GM18519 (cell line): ENCODE measurements around the gene FCRLB.
"Not testable (repeated sequence)": the region's sequence is repeated elsewhere in the genome, so short reads cannot be mapped to it uniquely, and the experiment has no call there.

Experiments
- ATAC-seq: cut with Tn5 transposase; IDR thresholded peaks from one replicate; pipeline ENCODE4 v1.9.1; 2021; ENCODE audit warnings: mild to moderate bottlenecking, moderate library complexity; ENCODE audit not compliant: unreplicated experiment, low FRiP score

FCRLB gene

GRCh38 chr1:161737625-161738024, 16.3 kb downstream of the FCRLB start:
- no peak for ATAC-seq

DNA sequence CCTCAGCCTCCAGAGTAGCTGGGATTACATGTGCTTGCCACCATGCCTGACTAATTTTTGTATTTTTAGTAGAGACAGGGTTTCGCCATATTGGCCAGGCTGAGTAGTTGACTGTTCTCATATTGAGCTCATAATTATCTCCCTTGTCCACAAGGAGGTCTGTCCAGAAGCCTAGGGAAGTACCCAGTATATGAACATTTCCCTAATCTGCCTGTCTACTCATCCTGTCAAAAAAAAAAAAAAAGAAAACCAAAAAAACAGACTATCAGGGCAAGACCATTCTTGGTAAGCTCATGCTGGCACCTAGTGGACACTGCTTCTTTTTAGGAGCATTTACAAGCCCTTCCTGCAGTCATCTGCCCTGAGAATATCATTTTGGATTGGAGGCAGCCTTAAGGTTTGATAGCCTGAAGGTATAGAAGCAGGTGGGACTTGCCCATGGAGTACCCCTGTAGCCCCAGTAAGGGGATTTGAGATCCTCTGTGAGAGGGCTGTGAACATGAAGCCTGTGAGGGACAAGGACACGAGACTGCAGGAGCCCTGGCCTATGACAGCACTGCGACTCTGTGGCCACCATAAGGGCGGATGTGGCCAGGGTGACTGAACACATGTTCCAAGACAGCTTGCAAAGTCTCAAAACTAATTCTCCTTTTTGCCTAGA, 17.4 kb downstream of the FCRLB start:
- ATAC-seq: peak; percentile 42

DNA sequence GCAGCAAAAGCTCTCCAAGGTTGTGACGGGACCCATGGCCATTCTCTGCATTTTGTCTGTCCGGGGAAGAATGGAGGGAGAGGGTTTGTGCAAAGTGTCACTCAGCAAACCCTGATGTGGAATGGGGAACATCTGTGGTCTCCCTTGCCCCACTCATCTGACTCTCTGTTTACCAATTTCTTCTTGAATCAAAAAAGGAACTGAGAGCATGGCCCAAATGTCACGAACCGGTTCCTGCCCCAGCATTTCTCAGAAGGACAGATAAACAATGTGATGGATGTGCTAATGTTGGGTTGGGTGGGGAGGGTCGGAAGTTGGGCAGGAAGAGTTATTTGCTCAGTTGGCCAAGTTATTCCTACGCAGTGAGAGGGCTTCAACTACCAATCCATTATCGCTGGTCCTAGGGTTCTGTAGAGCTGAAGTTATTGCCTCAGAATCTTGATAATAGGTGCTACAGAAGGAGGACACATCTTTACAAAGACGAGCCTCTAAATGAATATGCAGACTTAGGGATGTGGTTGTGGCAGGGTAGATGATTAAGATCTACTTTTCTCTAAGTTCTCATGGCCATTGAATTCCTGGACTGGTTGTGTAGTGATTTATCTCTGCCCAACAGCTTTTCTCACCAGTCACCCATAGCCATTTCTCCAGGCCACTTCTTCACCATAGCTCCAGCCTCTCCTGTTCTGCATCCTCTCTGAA, 18.7 kb downstream of the FCRLB start:
- ATAC-seq: no peak

- ATAC-seq: no peak
Measured at GRCh38 chr1:161740921-161741320, 19.6 kb downstream of the FCRLB start.

DNA sequence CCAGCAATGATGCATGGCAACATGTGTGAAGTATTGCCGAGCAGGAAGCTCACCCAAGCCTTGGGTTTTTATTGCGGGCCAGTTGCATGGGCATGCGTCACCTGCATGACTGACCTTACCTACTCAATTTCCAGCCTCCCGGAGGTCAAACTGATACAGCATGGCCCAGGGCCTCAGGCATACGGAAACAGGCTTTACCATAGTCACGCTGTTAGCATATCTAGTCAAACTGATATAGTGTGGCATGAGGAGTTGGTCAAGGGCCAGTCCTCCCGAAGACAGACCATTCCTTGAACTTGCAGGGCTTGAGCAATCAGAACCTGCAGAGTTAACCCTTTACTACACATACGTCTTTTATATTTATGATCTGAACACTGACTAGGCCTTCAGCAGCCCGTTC, 21.9 kb downstream of the FCRLB start:
- no peak for ATAC-seq

DNA sequence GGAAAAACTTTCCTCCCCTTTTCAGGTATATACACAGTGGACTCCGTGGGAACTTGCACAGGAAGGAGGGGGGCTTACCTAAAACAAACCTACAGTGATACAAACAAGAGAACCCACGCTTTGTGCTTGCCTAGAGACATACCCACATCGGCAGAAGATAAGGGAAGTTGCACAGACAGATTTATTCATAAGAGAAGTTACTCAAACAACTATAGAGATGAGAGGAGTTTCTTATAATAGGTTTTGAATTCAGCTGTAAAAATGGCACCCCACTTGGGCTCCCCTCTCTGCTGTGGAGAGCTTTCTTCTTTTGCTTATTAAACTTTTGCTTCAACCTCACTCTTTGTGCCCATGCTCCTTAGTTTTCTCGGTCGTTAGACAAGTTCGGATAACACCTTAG, 26.5 kb downstream of the FCRLB start:
- ATAC-seq: no peak

DNA sequence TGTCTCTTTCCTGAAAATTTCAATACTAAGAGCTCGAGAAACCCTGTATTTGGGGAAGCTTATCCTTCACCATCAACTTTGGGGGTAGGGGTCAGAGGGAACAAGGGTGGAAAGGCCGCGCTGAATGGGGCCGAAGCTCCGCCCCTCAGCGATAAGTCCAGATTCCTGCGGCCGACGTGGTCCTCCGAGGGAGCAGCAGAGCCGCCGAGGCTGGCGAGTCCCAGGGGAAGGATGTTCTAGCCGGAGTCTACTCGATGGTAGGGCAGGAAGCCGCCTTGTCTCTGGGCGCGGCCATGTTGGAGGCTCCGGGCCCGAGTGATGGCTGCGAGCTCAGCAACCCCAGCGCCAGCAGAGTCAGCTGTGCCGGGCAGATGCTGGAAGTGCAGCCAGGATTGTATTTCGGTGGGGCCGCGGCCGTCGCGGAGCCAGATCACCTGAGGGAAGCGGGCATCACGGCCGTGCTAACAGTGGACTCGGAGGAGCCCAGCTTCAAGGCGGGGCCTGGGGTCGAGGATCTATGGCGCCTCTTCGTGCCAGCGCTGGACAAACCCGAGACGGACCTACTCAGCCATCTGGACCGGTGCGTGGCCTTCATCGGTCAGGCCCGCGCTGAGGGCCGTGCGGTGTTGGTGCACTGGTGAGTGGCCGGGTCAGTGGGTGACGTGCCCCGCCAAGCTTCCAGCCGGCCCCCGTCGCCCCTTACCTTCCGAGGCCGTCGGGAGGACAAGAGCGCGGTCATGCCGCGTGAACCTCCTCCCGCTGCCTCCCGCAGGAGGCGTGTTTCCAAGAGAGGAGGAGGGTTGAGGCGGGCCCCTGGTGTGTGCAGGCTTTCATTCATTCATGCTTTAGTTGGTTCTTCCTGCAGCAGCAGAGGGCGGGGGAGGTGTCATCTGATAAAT, 28.4 kb downstream of the FCRLB start, which contains the start of gene DUSP12:
DUSP12 (plus strand) TSS at position 278 of the 899 bp plus-strand sequence; CDS start at position 294, 16 bp downstream.
- ATAC-seq: peak; percentile 86

DNA sequence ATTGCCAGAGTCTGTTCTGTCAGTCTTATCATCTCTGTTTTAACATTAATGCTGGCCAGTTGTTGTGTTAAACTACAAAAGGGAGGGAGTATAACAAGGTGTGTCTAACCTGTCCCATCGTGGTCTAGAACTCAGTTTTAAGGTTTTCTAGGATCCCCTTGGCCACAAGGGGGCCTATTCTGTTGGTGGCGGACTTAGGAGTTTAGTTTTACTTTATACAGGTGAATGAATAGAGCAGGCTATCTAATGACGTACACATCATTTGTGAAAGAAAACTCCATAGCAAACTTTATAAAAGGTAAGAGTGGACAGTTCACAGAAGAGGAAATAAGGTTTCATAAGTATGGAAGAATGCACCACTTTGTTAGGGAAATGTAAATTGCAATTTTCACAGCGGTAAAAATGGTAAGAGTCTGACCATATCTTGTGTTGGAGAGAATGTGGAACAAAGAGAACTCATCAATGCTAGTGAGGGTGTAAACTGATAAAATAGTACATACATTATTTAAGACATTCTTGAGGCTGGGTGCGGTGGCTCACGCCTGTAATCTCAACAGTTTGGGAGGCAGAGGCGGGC, 42.3 kb downstream of the FCRLB start:
- ATAC-seq: no peak

GRCh38 chr1:161766102-161766981, 45.0 kb downstream of the FCRLB start, which contains the start of gene ATF6:
TSS of gene ATF6 (plus strand) at chr1:161766320. CDS start at chr1:161766361, 41 bp downstream.
- no peak for ATAC-seq

- no peak for ATAC-seq
Measured at GRCh38 chr1:161768461-161768860, 47.1 kb downstream of the FCRLB start.

GRCh38 chr1:161768986-161769672, 47.8 kb downstream of the FCRLB start:
- no peak for ATAC-seq

- ATAC-seq: not testable (repeated sequence)
Measured at GRCh38 chr1:161769673-161770045, 48.3 kb downstream of the FCRLB start.

- no peak for ATAC-seq
Measured at GRCh38 chr1:161770250-161770649, 48.9 kb downstream of the FCRLB start.

GRCh38 chr1:161771161-161771560, 49.8 kb downstream of the FCRLB start:
- no peak for ATAC-seq

GRCh38 chr1:161771973-161772372, 50.6 kb downstream of the FCRLB start:
- ATAC-seq: no peak

DNA sequence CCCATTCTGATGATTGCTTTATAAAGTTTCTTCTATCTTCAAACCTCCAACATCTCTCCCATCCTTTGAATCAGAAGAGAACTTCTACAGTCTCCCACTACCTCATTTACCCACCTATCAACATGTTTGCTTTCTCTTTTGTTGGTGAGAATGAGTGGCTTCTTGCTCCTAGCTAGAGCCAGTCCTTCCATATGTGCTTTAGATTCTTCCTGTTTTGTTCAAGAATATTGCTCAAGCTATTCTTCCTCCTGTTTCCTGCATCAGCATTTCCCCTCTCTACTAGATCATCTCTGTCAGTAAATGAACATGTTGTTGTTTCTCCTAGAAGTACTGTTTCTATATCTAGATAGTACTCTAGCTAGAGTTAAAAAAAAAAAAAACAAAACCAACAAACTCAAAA, 51.1 kb downstream of the FCRLB start:
- no peak for ATAC-seq

DNA sequence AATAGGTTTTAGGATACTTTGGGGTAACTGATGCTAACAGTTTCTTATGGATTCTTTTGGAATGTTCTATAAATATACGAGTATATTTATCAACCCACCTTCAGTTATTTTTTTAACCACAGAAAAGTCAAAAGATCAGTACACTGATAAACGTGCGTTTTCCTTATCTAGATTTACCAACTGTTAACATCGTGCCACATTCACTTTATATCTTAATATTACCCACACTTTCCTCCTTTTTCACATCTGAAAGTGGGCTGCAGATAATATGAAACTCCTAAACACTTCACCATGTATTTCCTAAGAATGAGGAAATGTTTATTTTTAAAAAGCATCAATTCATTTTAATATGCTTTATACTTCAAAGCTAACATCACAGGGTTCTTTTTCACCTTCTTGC, 52.4 kb downstream of the FCRLB start:
- no peak for ATAC-seq

DNA sequence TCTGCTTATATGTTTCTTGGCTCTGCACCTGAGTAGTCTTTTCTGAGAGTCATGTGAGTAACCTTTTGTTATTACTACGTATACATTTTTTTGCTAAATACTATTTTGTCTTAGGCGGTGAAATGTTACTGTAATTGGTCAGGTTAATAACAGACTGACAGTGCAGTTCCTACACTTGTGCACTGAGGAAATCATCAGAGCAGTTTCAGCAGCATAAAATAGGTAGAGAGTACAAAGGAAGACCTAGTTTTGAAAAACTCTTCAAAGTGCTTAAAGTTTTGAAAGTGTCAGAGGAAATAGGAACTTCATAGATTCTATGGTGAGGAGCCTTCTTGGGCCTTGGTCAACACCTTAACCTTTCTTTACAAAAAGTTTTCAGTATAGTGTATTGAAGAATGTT, 55.9 kb downstream of the FCRLB start:
- no peak for ATAC-seq
